Activated naive CD8-positive, alpha-beta T cell (primary cell): ENCODE results near the gene FOXK1.
"Not testable (repeated sequence)": the region's sequence is repeated elsewhere in the genome, so short reads cannot be mapped to it uniquely, and the experiment has no call there.

Source experiments
- H3K27ac Mint-ChIP-seq: one replicate; pipeline ENCODE4 v1.8.0; 2021; ENCODE audit warnings: mixed read lengths
- H3K27me3 Mint-ChIP-seq: one replicate; pipeline ENCODE4 v1.8.0; 2021; ENCODE audit warnings: mixed read lengths
- H3K36me3 Mint-ChIP-seq: one replicate; pipeline ENCODE4 v1.8.0; 2021; ENCODE audit warnings: mixed read lengths
- H3K4me1 Mint-ChIP-seq: one replicate; pipeline ENCODE4 v1.8.0; 2021; ENCODE audit warnings: low read depth, mixed read lengths
- H3K4me3 Mint-ChIP-seq: one replicate; pipeline ENCODE4 v1.8.0; 2021; ENCODE audit warnings: mild to moderate bottlenecking, mixed read lengths
- H3K9me3 Mint-ChIP-seq: one replicate; pipeline ENCODE4 v1.8.0; 2021; ENCODE audit warnings: low read depth, mixed read lengths

The FOXK1 gene

GRCh38 chr7:4683884-4684565 lies 1.9 kb downstream of the FOXK1 start:
- Mint-ChIP-seq H3K27me3 (no peaks in the 10 kb centered on the region), H3K4me3 (peak overlapping the region; percentile 94), H3K27ac (peak overlapping the region; percentile 94), H3K36me3 (no peaks in the 10 kb centered on the region), H3K4me1 (peaks cover 48% of the 10 kb centered on the region), H3K9me3 (no peaks in the 10 kb centered on the region)

- H3K4me1 Mint-ChIP-seq: peaks cover 56% of the 10 kb centered on the region
- H3K27me3 Mint-ChIP-seq: no peaks in the 10 kb centered on the region
- no peaks in the 10 kb centered on the region for H3K9me3 Mint-ChIP-seq
- peak overlapping the region; percentile 94 for H3K27ac Mint-ChIP-seq
- peak overlapping the region; percentile 94 for H3K4me3 Mint-ChIP-seq
- no peaks in the 10 kb centered on the region for H3K36me3 Mint-ChIP-seq
These were observed 2.8 kb downstream of the FOXK1 start for GRCh38 chr7:4684846-4685245.

GRCh38 chr7:4685676-4686075 lies 3.6 kb downstream of the FOXK1 start:
- H3K9me3 Mint-ChIP-seq, H3K36me3 Mint-ChIP-seq, H3K27me3 Mint-ChIP-seq, H3K27ac Mint-ChIP-seq: not testable (repeated sequence)
- Mint-ChIP-seq H3K4me1 (peaks cover 63% of the 10 kb centered on the region), H3K4me3 (peak overlapping the region; percentile 94)

- Mint-ChIP-seq H3K9me3 (no peaks in the 10 kb centered on the region), H3K4me1 (peaks cover 72% of the 10 kb centered on the region), H3K27ac (no peak overlapping the region), H3K36me3 (no peaks in the 10 kb centered on the region), H3K27me3 (no peaks in the 10 kb centered on the region), H3K4me3 (peak overlapping the region; percentile 20)
These were observed 5.9 kb downstream of the FOXK1 start for GRCh38 chr7:4687956-4688355.

GRCh38 chr7:4689151-4689550 lies 7.1 kb downstream of the FOXK1 start:
- Mint-ChIP-seq H3K4me3 (peak overlapping the region; percentile 23), H3K27me3 (no peaks in the 10 kb centered on the region), H3K36me3 (no peaks in the 10 kb centered on the region), H3K4me1 (peaks cover 74% of the 10 kb centered on the region), H3K9me3 (no peaks in the 10 kb centered on the region), H3K27ac (no peak overlapping the region)

- Mint-ChIP-seq H3K27me3 (no peaks in the 10 kb centered on the region), H3K4me1 (peaks cover 73% of the 10 kb centered on the region), H3K36me3 (no peaks in the 10 kb centered on the region), H3K27ac (peak overlapping the region; percentile 9), H3K4me3 (peak overlapping the region; percentile 23), H3K9me3 (no peaks in the 10 kb centered on the region)
These were observed 7.6 kb downstream of the FOXK1 start for GRCh38 chr7:4689668-4690067.

GRCh38 chr7:4690953-4691856 lies 9.1 kb downstream of the FOXK1 start:
- peaks cover 71% of the 10 kb centered on the region for H3K4me1 Mint-ChIP-seq
- H3K27me3 Mint-ChIP-seq: no peaks in the 10 kb centered on the region
- no peak overlapping the region for H3K4me3 Mint-ChIP-seq
- H3K36me3 Mint-ChIP-seq: no peaks in the 10 kb centered on the region
- H3K9me3 Mint-ChIP-seq: no peaks in the 10 kb centered on the region
- peak overlapping the region; percentile 58 for H3K27ac Mint-ChIP-seq

- Mint-ChIP-seq H3K36me3 (no peaks in the 10 kb centered on the region), H3K4me1 (peaks cover 68% of the 10 kb centered on the region), H3K9me3 (no peaks in the 10 kb centered on the region), H3K27me3 (no peaks in the 10 kb centered on the region), H3K4me3 (no peak overlapping the region), H3K27ac (no peak overlapping the region)
These were observed 10.0 kb downstream of the FOXK1 start for GRCh38 chr7:4692055-4692454.

- Mint-ChIP-seq H3K27ac (peak overlapping the region; percentile 81), H3K4me1 (peaks cover 66% of the 10 kb centered on the region)
- H3K36me3 Mint-ChIP-seq, H3K9me3 Mint-ChIP-seq, H3K27me3 Mint-ChIP-seq, H3K4me3 Mint-ChIP-seq: not testable (repeated sequence)
These were observed 10.5 kb downstream of the FOXK1 start for GRCh38 chr7:4692622-4693021.

- no peak overlapping the region for H3K27ac Mint-ChIP-seq
- no peaks in the 10 kb centered on the region for H3K27me3 Mint-ChIP-seq
- no peaks in the 10 kb centered on the region for H3K36me3 Mint-ChIP-seq
- no peaks in the 10 kb centered on the region for H3K9me3 Mint-ChIP-seq
- H3K4me1 Mint-ChIP-seq: peaks cover 63% of the 10 kb centered on the region
- H3K4me3 Mint-ChIP-seq: no peak overlapping the region
These were observed 11.1 kb downstream of the FOXK1 start for GRCh38 chr7:4693152-4693551.

- Mint-ChIP-seq H3K4me3 (no peak overlapping the region), H3K9me3 (no peaks in the 10 kb centered on the region), H3K27me3 (no peaks in the 10 kb centered on the region), H3K36me3 (no peaks in the 10 kb centered on the region), H3K4me1 (peaks cover 61% of the 10 kb centered on the region), H3K27ac (no peak overlapping the region)
These were observed 11.7 kb downstream of the FOXK1 start for GRCh38 chr7:4693749-4694148.

GRCh38 chr7:4694305-4694704 lies 12.2 kb downstream of the FOXK1 start:
- H3K36me3 Mint-ChIP-seq: no peaks in the 10 kb centered on the region
- H3K9me3 Mint-ChIP-seq: no peaks in the 10 kb centered on the region
- H3K4me3 Mint-ChIP-seq: no peak overlapping the region
- H3K4me1 Mint-ChIP-seq: peaks cover 60% of the 10 kb centered on the region
- no peak overlapping the region for H3K27ac Mint-ChIP-seq
- H3K27me3 Mint-ChIP-seq: no peaks in the 10 kb centered on the region

- Mint-ChIP-seq H3K27me3 (no peaks in the 10 kb centered on the region), H3K36me3 (no peaks in the 10 kb centered on the region), H3K4me3 (no peak overlapping the region), H3K27ac (no peak overlapping the region), H3K9me3 (no peaks in the 10 kb centered on the region), H3K4me1 (peaks cover 57% of the 10 kb centered on the region)
These were observed 16.7 kb downstream of the FOXK1 start for GRCh38 chr7:4698707-4699275.

- Mint-ChIP-seq H3K27me3 (no peaks in the 10 kb centered on the region), H3K36me3 (no peaks in the 10 kb centered on the region), H3K9me3 (no peaks in the 10 kb centered on the region), H3K27ac (peak overlapping the region; percentile 34), H3K4me3 (no peak overlapping the region), H3K4me1 (peaks cover 54% of the 10 kb centered on the region)
These were observed 17.7 kb downstream of the FOXK1 start for GRCh38 chr7:4699841-4700240.

- H3K27ac Mint-ChIP-seq: no peak overlapping the region
- H3K36me3 Mint-ChIP-seq: no peaks in the 10 kb centered on the region
- no peak overlapping the region for H3K4me3 Mint-ChIP-seq
- no peaks in the 10 kb centered on the region for H3K9me3 Mint-ChIP-seq
- peaks cover 51% of the 10 kb centered on the region for H3K4me1 Mint-ChIP-seq
- H3K27me3 Mint-ChIP-seq: no peaks in the 10 kb centered on the region
These were observed 18.6 kb downstream of the FOXK1 start for GRCh38 chr7:4700577-4701235.
